Measurements from ENCODE around the gene SLC2A1.

GRCh38 chr1:42932442-42932941, 26.2 kb downstream of the SLC2A1 start:
- no peak for TF ChIP-seq CTCF (IDR thresholded peaks at IDR 0.05)
- TF ChIP-seq EZH2 (IDR thresholded peaks at IDR 0.05): no peak
- TF ChIP-seq EZH2phosphoT487 (IDR thresholded peaks at IDR 0.05): no peak

Measured in neural progenitor cell (in vitro differentiated cells).